Measurements from ENCODE around the gene GAK.
A peak's percentile ranks its signal among the peaks of the same experiment; 100 is the strongest.

Gene GAK

GRCh38 chr4:845233-845835, 86.8 kb downstream of the GAK start:
- DNase-seq, result peak; percentile 21

- no peak for DNase-seq
These were observed 87.3 kb downstream of the GAK start for GRCh38 chr4:844752-845232.

GRCh38 chr4:839675-840443, 92.3 kb downstream of the GAK start:
- no peak for DNase-seq

- DNase-seq, result no peak
These were observed 94.3 kb downstream of the GAK start for GRCh38 chr4:837772-838171.

GRCh38 chr4:836750-837301, 95.3 kb downstream of the GAK start:
- DNase-seq, result no peak

- no peak for DNase-seq
These were observed 96.1 kb downstream of the GAK start for GRCh38 chr4:836003-836511.

- DNase-seq, result no peak
These were observed 96.7 kb downstream of the GAK start for GRCh38 chr4:835148-836002.

- DNase-seq, result peak; percentile 21
These were observed 97.6 kb downstream of the GAK start for GRCh38 chr4:834368-835147.

GRCh38 chr4:833731-834367, 98.3 kb downstream of the GAK start:
- DNase-seq, result peak; percentile 30

- DNase-seq, result no peak
These were observed 99.0 kb downstream of the GAK start for GRCh38 chr4:833156-833555.

- no peak for DNase-seq
These were observed 99.6 kb downstream of the GAK start for GRCh38 chr4:832536-832935.

GRCh38 chr4:832108-832507, 100.0 kb downstream of the GAK start:
- no peak for DNase-seq

GRCh38 chr4:831483-831805, 100.7 kb downstream of the GAK start:
- DNase-seq, result no peak

- DNase-seq, result no peak
These were observed 101.3 kb downstream of the GAK start for GRCh38 chr4:830601-831482.

GRCh38 chr4:829761-830600, 102.1 kb downstream of the GAK start:
- no peak for DNase-seq

- DNase-seq, result no peak
These were observed 102.8 kb downstream of the GAK start for GRCh38 chr4:829291-829690.

- peak; percentile 48 for DNase-seq
These were observed 103.4 kb downstream of the GAK start for GRCh38 chr4:828641-829271.

GRCh38 chr4:827209-828081, 104.7 kb downstream of the GAK start:
- DNase-seq, result peak; percentile 48

Data from retina (tissue), 1 donor.